ENCODE results near the gene PITPNC1. TPM values are rescaled to one million over a fixed set of nuclear protein-coding genes. Genes with fewer than 3 reads are reported as not detected.
"Not testable (repeated sequence)": the region's sequence is repeated elsewhere in the genome, so short reads cannot be mapped to it uniquely, and the experiment has no call there.

PITPNC1 gene
- total RNA-seq, 1 donor from 2014 or later, result 15.1 TPM

DNA sequence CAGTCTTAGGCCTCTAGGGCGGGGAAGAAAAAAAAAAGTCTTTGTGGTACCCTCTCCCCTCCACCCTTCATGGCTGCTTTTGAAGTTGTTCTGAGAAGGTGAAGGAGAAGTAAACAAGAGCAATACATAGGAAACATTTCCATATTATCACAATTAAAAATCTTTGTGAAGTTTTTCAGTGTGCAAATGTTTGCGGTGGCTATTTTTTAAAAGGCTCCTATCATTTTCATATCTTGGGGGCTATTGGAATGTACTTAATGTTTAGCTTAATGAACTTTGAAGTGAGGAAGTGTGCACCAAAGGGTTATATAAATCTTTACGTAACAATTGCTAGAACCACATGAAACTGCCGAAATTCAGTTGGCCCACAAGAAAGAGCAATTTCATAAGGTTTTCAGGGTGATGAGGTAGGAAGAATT lies 348.3 kb downstream of the PITPNC1 start:
- no peak for DNase-seq (ENCODE audit: low read depth in 2 of 2)

DNA sequence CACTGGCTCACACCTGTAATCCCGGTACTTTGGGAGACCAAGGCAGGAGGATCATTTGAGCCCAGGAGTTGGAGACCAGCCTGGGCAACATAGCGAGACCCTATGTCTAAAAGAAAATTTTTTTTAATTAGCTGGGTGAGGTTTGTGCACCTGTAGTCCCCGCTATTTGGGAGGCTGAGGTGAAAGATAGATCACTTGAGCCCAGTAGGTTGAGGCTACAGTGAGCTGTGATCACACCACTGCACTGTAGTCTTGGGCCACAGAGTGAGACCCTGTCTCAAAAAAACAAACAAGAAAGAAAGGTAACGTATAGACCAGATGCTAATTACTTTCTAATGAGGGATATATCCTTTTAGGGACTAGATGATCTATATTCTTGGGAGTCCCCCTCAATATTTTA lies 348.7 kb downstream of the PITPNC1 start:
- no peak for DNase-seq (ENCODE audit: low read depth in 2 of 2)

DNA sequence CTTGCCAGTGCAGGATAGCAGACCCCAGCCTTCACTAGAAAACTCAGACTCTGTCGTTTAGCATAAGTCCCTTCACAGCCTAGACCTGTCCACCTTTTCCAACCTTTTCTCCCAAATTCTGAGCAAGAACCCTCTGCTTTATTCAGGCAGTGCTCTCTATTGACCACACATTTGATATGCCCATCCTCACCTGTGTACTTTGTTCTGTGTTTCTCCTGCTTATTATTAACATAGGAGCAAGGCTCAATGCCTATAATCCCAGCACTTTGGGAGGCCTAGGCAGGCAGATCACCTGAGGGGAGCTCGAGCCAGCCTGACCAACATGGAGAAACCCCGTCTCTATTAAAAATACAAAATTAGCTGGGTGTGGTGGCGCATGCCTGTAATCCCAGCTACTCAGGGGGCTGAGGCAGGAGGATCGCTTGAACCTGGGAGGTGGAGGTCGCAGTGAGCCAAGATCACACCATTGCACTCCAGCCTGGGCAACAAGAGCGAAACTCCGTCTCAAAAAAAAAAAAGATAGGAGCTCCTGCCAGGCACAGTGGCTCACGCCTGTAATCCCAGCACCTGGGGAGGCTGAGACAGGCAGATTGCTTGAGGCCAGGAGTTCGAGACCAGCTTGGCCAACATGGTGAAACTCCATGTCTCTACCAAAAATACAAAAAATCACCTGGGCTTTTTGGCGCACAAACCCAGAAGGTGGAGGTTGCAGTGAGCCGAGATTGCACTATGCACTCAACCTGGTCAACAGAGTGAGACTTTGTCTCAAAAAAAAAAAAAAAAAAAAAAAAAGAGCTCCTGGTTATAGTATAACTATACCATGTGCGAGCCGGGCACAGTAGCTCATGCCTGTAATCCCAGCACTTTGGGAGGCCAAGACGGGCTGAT lies 350.3 kb downstream of the PITPNC1 start:
- DNase-seq (ENCODE audit: low read depth in 2 of 2), result not testable (repeated sequence)

DNA sequence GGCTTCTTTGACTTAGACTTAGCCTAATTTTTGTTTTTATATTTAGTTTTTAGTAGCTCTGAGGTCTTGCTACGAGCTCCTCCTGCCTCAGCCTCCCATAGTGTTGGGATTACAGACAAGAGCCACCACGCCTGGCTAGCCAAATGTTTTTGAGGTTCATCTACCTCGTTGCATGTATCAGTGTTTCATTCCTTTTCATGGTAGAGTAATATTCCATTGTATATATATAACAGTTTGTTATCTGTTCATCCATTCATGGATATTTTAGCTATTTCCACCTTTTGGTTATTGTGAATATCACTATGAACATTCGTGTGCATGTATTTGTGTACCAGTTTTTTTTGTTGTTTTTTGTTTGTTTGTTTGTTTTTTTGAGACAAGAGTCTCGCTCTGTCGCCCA lies 352.8 kb downstream of the PITPNC1 start:
- no peak for DNase-seq (ENCODE audit: low read depth in 2 of 2)

DNA sequence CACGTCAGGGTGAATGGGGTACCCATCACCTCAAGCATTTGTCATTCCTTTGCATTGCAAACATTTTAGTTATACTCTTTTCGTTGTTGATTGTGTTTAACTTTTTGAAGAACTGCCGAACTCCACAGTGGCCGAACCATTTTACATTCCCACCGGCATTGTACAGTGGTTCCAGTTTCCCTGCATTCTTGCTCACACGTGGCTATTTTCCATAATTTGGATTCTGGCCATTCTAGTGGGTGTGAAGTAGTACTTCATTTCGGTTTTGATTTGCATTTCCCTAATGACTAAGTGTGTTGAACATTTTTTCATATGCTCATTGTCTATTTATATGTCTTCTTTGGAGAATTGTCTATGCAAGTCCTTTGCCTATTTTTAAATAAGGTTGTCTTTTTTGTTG lies 353.6 kb downstream of the PITPNC1 start:
- DNase-seq (ENCODE audit: low read depth in 2 of 2), result no peak

DNA sequence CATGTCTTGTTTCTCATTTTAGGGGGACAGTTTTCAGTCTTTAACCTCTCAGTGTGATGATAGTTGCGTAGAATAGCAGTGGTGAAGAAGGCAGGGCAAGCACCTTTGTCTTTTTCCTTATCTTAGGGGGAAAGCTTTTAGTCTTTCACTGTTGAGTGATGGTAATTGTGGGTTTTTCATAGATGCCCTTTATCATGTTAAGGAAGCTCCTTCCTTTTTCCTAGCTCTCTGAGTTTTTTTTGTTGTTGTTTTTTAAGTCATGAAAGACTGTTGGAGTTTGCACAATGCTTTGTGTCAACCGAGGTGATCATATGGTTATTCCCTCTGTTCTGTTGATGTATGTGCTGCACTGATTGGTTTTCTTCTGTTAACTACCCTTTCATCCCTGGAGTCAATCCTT lies 356.4 kb downstream of the PITPNC1 start:
- no peak for DNase-seq (ENCODE audit: low read depth in 2 of 2)

DNA sequence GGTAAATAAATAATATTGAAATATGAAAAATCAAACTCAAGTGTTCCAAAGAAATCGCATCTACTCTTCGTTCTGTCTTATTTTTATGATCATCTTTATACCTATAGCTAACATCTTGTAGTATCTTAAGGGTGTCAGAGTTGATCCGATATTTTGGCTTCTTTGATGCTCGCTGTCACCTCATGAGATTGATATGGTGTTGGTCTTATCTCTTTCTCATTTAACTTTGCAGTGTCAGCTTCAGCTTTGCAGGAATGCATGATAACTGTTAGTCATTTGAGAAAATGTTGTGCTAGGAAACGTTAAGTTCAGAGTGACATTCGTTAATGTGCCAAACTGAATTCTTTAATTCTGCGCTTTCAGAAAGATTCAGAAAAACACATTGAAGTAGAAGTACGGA lies 360.1 kb downstream of the PITPNC1 start:
- DNase-seq (ENCODE audit: low read depth in 2 of 2), result no peak

DNA sequence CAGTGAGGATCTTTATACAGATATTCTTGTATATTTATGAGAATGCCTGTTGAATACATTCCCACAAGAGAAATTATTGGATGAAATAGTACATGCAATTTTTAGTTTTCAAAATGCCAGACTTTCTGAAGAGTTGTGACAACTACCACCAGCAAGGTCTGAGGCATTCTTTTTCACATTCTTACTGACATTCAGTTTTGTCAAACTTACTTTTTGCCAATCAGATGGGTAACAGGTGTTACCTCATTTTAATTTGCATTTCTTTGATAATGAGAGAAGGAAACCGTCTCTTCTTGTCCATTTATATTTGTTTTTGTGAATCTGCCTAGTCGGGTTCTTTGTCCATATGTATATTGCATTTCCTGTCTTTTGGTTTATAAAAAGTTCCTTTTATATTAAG lies 364.9 kb downstream of the PITPNC1 start:
- no peak for DNase-seq (ENCODE audit: low read depth in 2 of 2)

Other genes with a start within 250 kb of the PITPNC1 start
- 27.6 and 34.5 TPM in 2 replicates for gene HELZ, start 132.1 kb upstream of the PITPNC1 start, total RNA-seq
- gene PSMD12, start 10.7 kb upstream of the PITPNC1 start, total RNA-seq, result 22.5 and 24.1 TPM in 2 replicates

All from dermis microvascular lymphatic vessel endothelial cell (primary cell).